Chondrocyte (in vitro differentiated cells): ENCODE results near the gene NFKBIZ. TPM values are rescaled to one million over a fixed set of nuclear protein-coding genes. Genes with fewer than 3 reads are reported as not detected.

Experiments
- DNase-seq: peaks from one replicate; pipeline ENCODE4 v3.0.0; 2021; ENCODE audit warnings: mixed read lengths, low spot score
- H3K27ac Mint-ChIP-seq: one replicate; pipeline ENCODE4 v1.8.0; 2021; ENCODE audit warnings: mild to moderate bottlenecking, moderate library complexity, mixed read lengths; ENCODE audit not compliant: unreplicated experiment
- H3K27me3 Mint-ChIP-seq: 2 replicates; pipeline ENCODE4 v1.8.0; 2021; ENCODE audit warnings: low read depth, mixed read lengths
- H3K36me3 Mint-ChIP-seq: 2 replicates; pipeline ENCODE4 v1.8.0; 2021; ENCODE audit warnings: low read depth, mixed read lengths
- H3K4me1 Mint-ChIP-seq: 2 replicates; pipeline ENCODE4 v1.8.0; 2021; ENCODE audit warnings: low read depth, mild to moderate bottlenecking, mixed read lengths
- H3K4me3 Mint-ChIP-seq: one replicate; pipeline ENCODE4 v1.8.0; 2021; ENCODE audit warnings: mild to moderate bottlenecking, moderate library complexity, mixed read lengths; ENCODE audit not compliant: unreplicated experiment
- H3K9me3 Mint-ChIP-seq: 2 replicates; pipeline ENCODE4 v1.8.0; 2021; ENCODE audit warnings: low read depth, mixed read lengths
- CTCF ChIP-seq: fragments of 200-600 bp; sonication (generic); IDR thresholded peaks from 2 replicates; pipeline ENCODE4 v1.5.0; 2021; ENCODE audit warnings: antibody characterized with exemption, mild to moderate bottlenecking, moderate library complexity
- total RNA-seq: library from RNA; stranded (reverse); gene quantifications from 3 replicates; pipeline ENCODE4 v1.2.1, GENCODE V29; 2021

Gene NFKBIZ
- total RNA-seq, 1 donor from 2014 or later = 18.9 TPM

- H3K27me3 Mint-ChIP-seq = no peaks in the 10 kb centered on the region
- peaks cover under 1% of the 10 kb centered on the region for H3K4me1 Mint-ChIP-seq
- TF ChIP-seq CTCF = no peak
- DNase-seq = no peak
- H3K9me3 Mint-ChIP-seq = peaks cover 5% of the 10 kb centered on the region
- H3K36me3 Mint-ChIP-seq = peaks cover 4% of the 10 kb centered on the region
- H3K27ac Mint-ChIP-seq = no peak overlapping the region
- H3K4me3 Mint-ChIP-seq = no peak overlapping the region
Measured at GRCh38 chr3:101803939-101804338, 45.4 kb upstream of the NFKBIZ start.

GRCh38 chr3:101806491-101806890, 42.8 kb upstream of the NFKBIZ start:
- H3K4me3 Mint-ChIP-seq = no peak overlapping the region
- no peak for DNase-seq
- peaks cover 16% of the 10 kb centered on the region for H3K4me1 Mint-ChIP-seq
- TF ChIP-seq CTCF = no peak
- H3K36me3 Mint-ChIP-seq = peaks cover 4% of the 10 kb centered on the region
- H3K9me3 Mint-ChIP-seq = no peaks in the 10 kb centered on the region
- H3K27ac Mint-ChIP-seq = no peak overlapping the region
- no peaks in the 10 kb centered on the region for H3K27me3 Mint-ChIP-seq

DNA sequence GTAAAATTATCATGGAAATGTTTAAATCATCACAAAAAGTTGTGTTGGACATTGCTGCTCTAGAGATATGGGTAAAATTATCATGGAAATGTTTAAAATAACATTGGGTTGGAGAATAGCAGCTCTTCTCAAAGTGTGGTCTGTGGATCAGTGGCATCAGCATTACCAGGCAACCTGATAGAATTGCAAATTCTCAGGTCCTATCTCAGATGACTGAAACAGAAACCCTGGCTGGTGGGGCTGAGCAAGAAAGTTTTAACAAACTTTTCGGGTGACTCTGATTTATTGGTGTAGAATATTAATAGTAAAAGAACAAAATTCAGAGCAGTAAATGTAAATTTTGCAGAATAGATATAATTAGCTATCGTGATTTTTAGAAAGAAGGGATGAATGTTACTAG, 41.4 kb upstream of the NFKBIZ start:
- H3K4me3 Mint-ChIP-seq = no peak overlapping the region
- no peak for DNase-seq
- peaks cover 16% of the 10 kb centered on the region for H3K4me1 Mint-ChIP-seq
- no peak overlapping the region for H3K27ac Mint-ChIP-seq
- no peak for TF ChIP-seq CTCF
- peaks cover 4% of the 10 kb centered on the region for H3K36me3 Mint-ChIP-seq
- H3K27me3 Mint-ChIP-seq = no peaks in the 10 kb centered on the region
- no peaks in the 10 kb centered on the region for H3K9me3 Mint-ChIP-seq

GRCh38 chr3:101809178-101810021, 39.9 kb upstream of the NFKBIZ start:
- no peak for DNase-seq
- Mint-ChIP-seq H3K4me3 (no peak overlapping the region), H3K4me1 (peaks cover 16% of the 10 kb centered on the region), H3K27me3 (no peaks in the 10 kb centered on the region), H3K9me3 (no peaks in the 10 kb centered on the region), H3K27ac (peak overlapping the region; percentile 43), H3K36me3 (peaks cover 3% of the 10 kb centered on the region)
- peak; percentile 86 for TF ChIP-seq CTCF

DNA sequence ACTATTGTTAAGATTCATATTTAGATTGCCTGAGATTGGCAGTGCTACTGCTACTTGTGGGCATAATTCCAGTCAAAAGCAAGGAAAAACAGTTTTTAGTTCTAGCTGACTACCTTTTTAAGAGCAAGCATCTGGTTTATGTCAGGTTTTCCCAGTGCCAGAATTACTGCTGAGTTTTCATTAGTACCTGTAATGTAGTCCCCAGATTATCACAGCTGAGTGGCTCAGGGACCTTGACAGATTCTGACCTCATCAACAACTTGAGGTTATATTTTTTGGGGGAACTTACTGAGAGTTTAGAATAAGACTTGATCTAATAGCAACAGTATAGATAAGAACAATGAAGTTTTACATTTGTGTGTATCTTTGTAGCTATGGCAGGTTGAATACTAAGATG, 39.3 kb upstream of the NFKBIZ start:
- H3K9me3 Mint-ChIP-seq = no peaks in the 10 kb centered on the region
- H3K27me3 Mint-ChIP-seq = no peaks in the 10 kb centered on the region
- no peak for TF ChIP-seq CTCF
- peaks cover 16% of the 10 kb centered on the region for H3K4me1 Mint-ChIP-seq
- H3K4me3 Mint-ChIP-seq = no peak overlapping the region
- no peak overlapping the region for H3K27ac Mint-ChIP-seq
- no peak for DNase-seq
- peaks cover 3% of the 10 kb centered on the region for H3K36me3 Mint-ChIP-seq
